A673 (cell line): Measurements from ENCODE around the gene ALB.

Experiments used
- EZH2 ChIP-seq: fragments of 200-600 bp; sonication (generic); IDR thresholded peaks from 2 replicates; pipeline ENCODE4 v1.6.1; 2017; ENCODE audit warnings: borderline replicate concordance, low read depth, mild to moderate bottlenecking, mixed read lengths, antibody characterized with exemption, low read length; ENCODE audit not compliant: poor library complexity, severe bottlenecking
- TF ChIP-seq, protein P1 (sequence below): fragments of 300-800, 200-600 bp; sonication (generic); conservative IDR thresholded peaks from 2 replicates; pipeline ENCODE4 v1.5.1; 2017; ENCODE audit warnings: low read depth, mild to moderate bottlenecking, antibody characterized with exemption, low read length, moderate library complexity, mixed read lengths

- TF ChIP-seq, protein P1, sequence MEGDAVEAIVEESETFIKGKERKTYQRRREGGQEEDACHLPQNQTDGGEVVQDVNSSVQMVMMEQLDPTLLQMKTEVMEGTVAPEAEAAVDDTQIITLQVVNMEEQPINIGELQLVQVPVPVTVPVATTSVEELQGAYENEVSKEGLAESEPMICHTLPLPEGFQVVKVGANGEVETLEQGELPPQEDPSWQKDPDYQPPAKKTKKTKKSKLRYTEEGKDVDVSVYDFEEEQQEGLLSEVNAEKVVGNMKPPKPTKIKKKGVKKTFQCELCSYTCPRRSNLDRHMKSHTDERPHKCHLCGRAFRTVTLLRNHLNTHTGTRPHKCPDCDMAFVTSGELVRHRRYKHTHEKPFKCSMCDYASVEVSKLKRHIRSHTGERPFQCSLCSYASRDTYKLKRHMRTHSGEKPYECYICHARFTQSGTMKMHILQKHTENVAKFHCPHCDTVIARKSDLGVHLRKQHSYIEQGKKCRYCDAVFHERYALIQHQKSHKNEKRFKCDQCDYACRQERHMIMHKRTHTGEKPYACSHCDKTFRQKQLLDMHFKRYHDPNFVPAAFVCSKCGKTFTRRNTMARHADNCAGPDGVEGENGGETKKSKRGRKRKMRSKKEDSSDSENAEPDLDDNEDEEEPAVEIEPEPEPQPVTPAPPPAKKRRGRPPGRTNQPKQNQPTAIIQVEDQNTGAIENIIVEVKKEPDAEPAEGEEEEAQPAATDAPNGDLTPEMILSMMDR = no peak
- no peak for TF ChIP-seq EZH2
Measured at GRCh38 chr4:73470728-73471127, 66.6 kb downstream of the ALB start.
